Measurements from ENCODE around the gene RPTOR. TPM values are rescaled to one million over a fixed set of nuclear protein-coding genes. Genes with fewer than 3 reads are reported as not detected.

The RPTOR gene
- polyA plus RNA-seq, 1 of the 3 experiments (the other 2 are of a cell fraction), result 14.9 TPM

- WGBS (ENCODE audit: low lambda C conversion rate), result 65% methylated on average over 18 of the region's 18 CpGs
- Histone ChIP-seq H3K9me2 (no peaks in the 10 kb centered on the region), H3K27ac (ENCODE audit: low read depth in 2 of 2, low read length in 1 of 2) (no peak overlapping the region), H3K27me3 (ENCODE audit: insufficient read depth) (no peaks in the 10 kb centered on the region), H3K9ac (peak overlapping the region; percentile 75), H3K79me2 (ENCODE audit: insufficient read depth) (peaks cover 29% of the 10 kb centered on the region), H3K9me3 (no peaks in the 10 kb centered on the region), H3K4me2 (peak overlapping the region; percentile 100), H3F3A (replicated peaks; ENCODE audit: insufficient read depth) (peaks cover 3% of the 10 kb centered on the region), H4K20me1 (ENCODE audit: insufficient read depth) (0 out of 2 replicates have a peak, but pooled peaks cover 4% of the 10 kb centered on the region), H2AFZ (ENCODE audit: low read depth) (no peak overlapping the region), H3K36me3 (replicated peaks in 1 of 2; ENCODE audit: control insufficient read depth in 1 of 2, insufficient read depth in 2 of 2, low read length in 1 of 2) (peaks cover 15 to 29% of the 10 kb centered on the region in 2 experiments), H3K4me3 (ENCODE audit: low read depth in 2 of 2, low read length in 1 of 2) (peak overlapping the region; percentile 79 to 89; a peak in 3 of 4 replicates), H3K4me1 (ENCODE audit: control insufficient read depth in 1 of 2, insufficient read depth in 2 of 2, low read depth in 1 of 2, low read length in 1 of 2) (peaks cover 10 to 17% of the 10 kb centered on the region in 2 experiments; a peak in 1 of 4 replicates)
- POLR2A ChIA-PET, result no interaction called here
- DNase-seq, result peak; percentile 37
- CTCF ChIA-PET, result interaction anchor here (0.7 to 10.6 kb wide), 8 partner anchors 12 to 417 kb away, joined by 3 to 84 read pairs (median 4); no protein-coding TSS in a partner anchor
- no peak for TF ChIP-seq NRF1 (IDR thresholded peaks at IDR 0.05; ENCODE audit: low read depth, low read length)
Measured at GRCh38 chr17:80992948-80993624, 448.4 kb downstream of the RPTOR start.

GRCh38 chr17:80995131-80995530, 450.5 kb downstream of the RPTOR start:
- Histone ChIP-seq H3K9me2 (no peaks in the 10 kb centered on the region), H3K79me2 (ENCODE audit: insufficient read depth) (peaks cover 29% of the 10 kb centered on the region), H3K9ac (no peak overlapping the region), H3F3A (replicated peaks; ENCODE audit: insufficient read depth) (no peaks in the 10 kb centered on the region), H3K4me2 (no peak overlapping the region), H3K9me3 (no peaks in the 10 kb centered on the region), H3K36me3 (replicated peaks in 1 of 2; ENCODE audit: control insufficient read depth in 1 of 2, insufficient read depth in 2 of 2, low read length in 1 of 2) (peaks cover 15 to 48% of the 10 kb centered on the region in 2 experiments), H2AFZ (ENCODE audit: low read depth) (no peak overlapping the region), H4K20me1 (ENCODE audit: insufficient read depth) (peaks cover 9% of the 10 kb centered on the region; the same call in 1 of the 2 replicates), H3K27me3 (ENCODE audit: insufficient read depth) (no peaks in the 10 kb centered on the region), H3K27ac (ENCODE audit: low read depth in 2 of 2, low read length in 1 of 2) (no peak overlapping the region), H3K4me1 (ENCODE audit: control insufficient read depth in 1 of 2, insufficient read depth in 2 of 2, low read depth in 1 of 2, low read length in 1 of 2) (peaks cover 10 to 14% of the 10 kb centered on the region in 2 experiments; a peak in 1 of 4 replicates), H3K4me3 (ENCODE audit: low read depth in 2 of 2, low read length in 1 of 2) (no peak overlapping the region)
- ChIA-PET POLR2A (no interaction called here), CTCF (interaction anchor here (0.9 to 3.3 kb wide), 6 partner anchors 7 to 206 kb away, joined by 3 to 8 read pairs (median 4); no protein-coding TSS in a partner anchor)
- WGBS (ENCODE audit: low lambda C conversion rate), result 97% methylated on average over 12 of the region's 13 CpGs
- TF ChIP-seq GABPA (IDR thresholded peaks at IDR 0.05; ENCODE audit: low read depth), result no peak
- TF ChIP-seq NRF1 (IDR thresholded peaks at IDR 0.05; ENCODE audit: low read depth, low read length), result no peak
- no peak for TF ChIP-seq PBX3 (IDR thresholded peaks at IDR 0.05)
- no peak for TF ChIP-seq USF2 (IDR thresholded peaks at IDR 0.05; ENCODE audit: borderline replicate concordance, low read depth, low read length)
- TF ChIP-seq EP300 (IDR thresholded peaks at IDR 0.05; ENCODE audit: borderline replicate concordance in 1 of 2, low read depth in 1 of 2, low read length in 1 of 2), result no peak
- no peak for TF ChIP-seq SIN3A (IDR thresholded peaks at IDR 0.05; ENCODE audit: borderline replicate concordance, low read depth, low read length)
- TF ChIP-seq TCF12 (IDR thresholded peaks at IDR 0.05), result no peak
- no peak for TF ChIP-seq RCOR1 (IDR thresholded peaks at IDR 0.05; ENCODE audit: low read length)
- TF ChIP-seq FOXJ3 (CRISPR knock-in tag; IDR thresholded peaks at IDR 0.05), result no peak
- TF ChIP-seq EZH2phosphoT487 (IDR thresholded peaks at IDR 0.05; ENCODE audit: borderline replicate concordance, low read depth), result no peak
- no peak for TF ChIP-seq TAF1 (IDR thresholded peaks at IDR 0.05; ENCODE audit: borderline replicate concordance, low read depth, low read length)
- TF ChIP-seq GATA2 (CRISPR knock-in tag; IDR thresholded peaks at IDR 0.05), result no peak
- TF ChIP-seq MXI1 (IDR thresholded peaks at IDR 0.05; ENCODE audit: low read depth, low read length), result no peak
- TF ChIP-seq MEF2A (IDR thresholded peaks at IDR 0.05; ENCODE audit: borderline replicate concordance, low read depth), result no peak
- TF ChIP-seq TEAD4 (IDR thresholded peaks at IDR 0.05; ENCODE audit: borderline replicate concordance, insufficient read depth), result no peak
- TF ChIP-seq CTCF (IDR thresholded peaks at IDR 0.05), result no peak
- no peak for TF ChIP-seq RXRA (IDR thresholded peaks at IDR 0.05; ENCODE audit: borderline replicate concordance, low read depth)
- TF ChIP-seq FOSL2 (IDR thresholded peaks at IDR 0.05; ENCODE audit: borderline replicate concordance, low read depth), result no peak
- no peak for TF ChIP-seq RAD21 (IDR thresholded peaks at IDR 0.05; ENCODE audit: low read length)
- no peak for TF ChIP-seq MAX (IDR thresholded peaks at IDR 0.05; ENCODE audit: low read depth)
- peak; percentile 23 for DNase-seq
